Prostate gland (tissue), 2 donors: ENCODE data around the gene SLC38A8. TPM values are rescaled to one million over a fixed set of nuclear protein-coding genes. Genes with fewer than 3 reads are reported as not detected.

Experiments used
- DNase-seq: peaks from one replicate; pipeline ENCODE4 v3.0.0-alpha.2; 2019; ENCODE audit warnings: low spot score
- H3K27ac ChIP-seq, 2 donors: fragments of 200-600 bp; sonication (generic); 2 replicates each; pipeline ENCODE4 v1.5.1; 2017 to 2019
- H3K27me3 ChIP-seq: fragments of 200-600 bp; sonication (generic); replicated peaks from 2 replicates; pipeline ENCODE4 v1.5.1; 2019; ENCODE audit not compliant: insufficient read depth
- H3K36me3 ChIP-seq, 2 donors: fragments of 200-600 bp; sonication (generic); 1 replicate in 1 of 2; 2 replicates in 1 of 2; pipeline versions ENCODE4 v1.5.1 to v1.8.1; 2017 to 2019
- H3K4me1 ChIP-seq: fragments of 200-600 bp; sonication (generic); replicated peaks from 2 replicates; pipeline ENCODE4 v1.5.1; 2019
- H3K4me3 ChIP-seq, 2 donors: fragments of 200-600 bp; sonication (generic); 2 replicates each; pipeline ENCODE4 v1.5.1; 2017 to 2019
- H3K9me3 ChIP-seq: fragments of 200-600 bp; sonication (generic); 2 replicates; pipeline ENCODE4 v1.5.1; 2017
- CTCF ChIP-seq, 4 experiments: fragments of 200-600 bp in 2 of 4; fragments of 450-650 bp in 2 of 4; sonication (generic) in 2 of 4; IDR thresholded peaks; 1 replicate in 3 of 4; 2 replicates in 1 of 4; pipeline ENCODE4 v1.5.1; 2016 to 2019; ENCODE audit warnings: antibody characterized with exemption in 4 of 4, mild to moderate bottlenecking in 2 of 4, moderate library complexity in 2 of 4
- POLR2A ChIP-seq: fragments of 450-650 bp; IDR thresholded peaks from one replicate; pipeline ENCODE4 v1.6.1; 2016; ENCODE audit warnings: antibody characterized with exemption, mild to moderate bottlenecking
- POLR2AphosphoS5 ChIP-seq: sonication (generic); formaldehyde crosslinking; IDR thresholded peaks from one replicate; pipeline ENCODE4 v1.6.1; 2017; ENCODE audit warnings: antibody characterized with exemption
- WGBS: methylation state at CpG from one replicate; pipeline ENCODE4 v1.1.5; 2018; 5-methylcytosine and 5-hydroxymethylcytosine counted together
- intact Hi-C: fragments of 100-400 bp; cut with DNase I; formaldehyde crosslinking; loops from one replicate; pipeline ENCODE4 v1.14.2; 2022
- total RNA-seq, 2 donors: library from RNA; depleted of rRNA; stranded (reverse); fragments of >200 nt; gene quantifications; one replicate each; pipeline ENCODE4 v1.1.0, GENCODE V29; 2016

SLC38A8 gene
- total RNA-seq, 2 donors from 2014 or later, result not detected

GRCh38 chr16:83989300-83989699, 53.3 kb downstream of the SLC38A8 start:
- no peaks in the 10 kb centered on the region for H3K27me3 ChIP-seq
- no peaks in the 10 kb centered on the region for H3K9me3 ChIP-seq
- 39% methylated on average over 8 of the region's 8 CpGs for WGBS
- DNase-seq, result no peak
- H3K4me1 ChIP-seq, result no peaks in the 10 kb centered on the region
- intact Hi-C loops, result no loop called here
- H3K36me3 ChIP-seq, result no peaks in the 10 kb centered on the region
- TF ChIP-seq CTCF (IDR thresholded peaks at IDR 0.05) (no peak), POLR2AphosphoS5 (no peak), POLR2A (no peak)
- no peak overlapping the region for H3K4me3 ChIP-seq
- no peak overlapping the region for H3K27ac ChIP-seq

GRCh38 chr16:83983491-83983890, 59.1 kb downstream of the SLC38A8 start:
- 50% methylated on average over 4 of the region's 4 CpGs for WGBS
- H3K27ac ChIP-seq, result no peak overlapping the region
- DNase-seq, result no peak
- no peaks in the 10 kb centered on the region for H3K9me3 ChIP-seq
- H3K27me3 ChIP-seq, result no peaks in the 10 kb centered on the region
- H3K4me3 ChIP-seq, result no peak overlapping the region
- H3K36me3 ChIP-seq, result no peaks in the 10 kb centered on the region
- TF ChIP-seq POLR2AphosphoS5 (no peak), POLR2A (no peak), CTCF (IDR thresholded peaks at IDR 0.05) (no peak)
- intact Hi-C loops, result no loop called here
- H3K4me1 ChIP-seq, result no peaks in the 10 kb centered on the region

- Histone ChIP-seq H3K36me3 (no peaks in the 10 kb centered on the region), H3K27ac (no peak overlapping the region), H3K9me3 (no peaks in the 10 kb centered on the region), H3K4me1 (no peaks in the 10 kb centered on the region), H3K27me3 (no peaks in the 10 kb centered on the region), H3K4me3 (no peak overlapping the region)
- no peak for DNase-seq
- intact Hi-C loops, result no loop called here
- 97% methylated on average over 8 of the region's 8 CpGs for WGBS
- TF ChIP-seq POLR2AphosphoS5, result no peak
- TF ChIP-seq CTCF (IDR thresholded peaks at IDR 0.05), result no peak
- TF ChIP-seq POLR2A, result no peak
These were observed 60.8 kb downstream of the SLC38A8 start for GRCh38 chr16:83981799-83982198.

- no peaks in the 10 kb centered on the region for H3K27me3 ChIP-seq
- 94% methylated on average over 2 of the region's 2 CpGs for WGBS
- no peak for DNase-seq
- no peaks in the 10 kb centered on the region for H3K36me3 ChIP-seq
- H3K4me3 ChIP-seq, result no peak overlapping the region
- TF ChIP-seq POLR2A (no peak), POLR2AphosphoS5 (no peak), CTCF (IDR thresholded peaks at IDR 0.05) (no peak)
- no peaks in the 10 kb centered on the region for H3K9me3 ChIP-seq
- H3K4me1 ChIP-seq, result no peaks in the 10 kb centered on the region
- H3K27ac ChIP-seq, result no peak overlapping the region
- intact Hi-C loops, result no loop called here
These were observed 61.8 kb downstream of the SLC38A8 start for GRCh38 chr16:83980794-83981193.

- no peaks in the 10 kb centered on the region for H3K27me3 ChIP-seq
- 90% methylated on average over 7 of the region's 7 CpGs for WGBS
These were observed 63.2 kb downstream of the SLC38A8 start for GRCh38 chr16:83979441-83979840.

More at GRCh38 chr16:83979441-83979840, 63.2 kb downstream of the SLC38A8 start:
- H3K9me3 ChIP-seq, result no peaks in the 10 kb centered on the region
- no peak for TF ChIP-seq POLR2AphosphoS5
- TF ChIP-seq POLR2A, result no peak
- TF ChIP-seq CTCF (IDR thresholded peaks at IDR 0.05), result no peak
- H3K36me3 ChIP-seq, result no peaks in the 10 kb centered on the region
- no peaks in the 10 kb centered on the region for H3K4me1 ChIP-seq
- H3K27ac ChIP-seq, result no peak overlapping the region
- no peak overlapping the region for H3K4me3 ChIP-seq
- no peak for DNase-seq
- intact Hi-C loops, result no loop called here
